ENCODE results near the gene OAF.
A peak's percentile ranks its signal among the peaks of the same experiment; 100 is the strongest.
"Not testable (repeated sequence)": the region's sequence is repeated elsewhere in the genome, so short reads cannot be mapped to it uniquely, and the experiment has no call there.

Gene OAF

DNA sequence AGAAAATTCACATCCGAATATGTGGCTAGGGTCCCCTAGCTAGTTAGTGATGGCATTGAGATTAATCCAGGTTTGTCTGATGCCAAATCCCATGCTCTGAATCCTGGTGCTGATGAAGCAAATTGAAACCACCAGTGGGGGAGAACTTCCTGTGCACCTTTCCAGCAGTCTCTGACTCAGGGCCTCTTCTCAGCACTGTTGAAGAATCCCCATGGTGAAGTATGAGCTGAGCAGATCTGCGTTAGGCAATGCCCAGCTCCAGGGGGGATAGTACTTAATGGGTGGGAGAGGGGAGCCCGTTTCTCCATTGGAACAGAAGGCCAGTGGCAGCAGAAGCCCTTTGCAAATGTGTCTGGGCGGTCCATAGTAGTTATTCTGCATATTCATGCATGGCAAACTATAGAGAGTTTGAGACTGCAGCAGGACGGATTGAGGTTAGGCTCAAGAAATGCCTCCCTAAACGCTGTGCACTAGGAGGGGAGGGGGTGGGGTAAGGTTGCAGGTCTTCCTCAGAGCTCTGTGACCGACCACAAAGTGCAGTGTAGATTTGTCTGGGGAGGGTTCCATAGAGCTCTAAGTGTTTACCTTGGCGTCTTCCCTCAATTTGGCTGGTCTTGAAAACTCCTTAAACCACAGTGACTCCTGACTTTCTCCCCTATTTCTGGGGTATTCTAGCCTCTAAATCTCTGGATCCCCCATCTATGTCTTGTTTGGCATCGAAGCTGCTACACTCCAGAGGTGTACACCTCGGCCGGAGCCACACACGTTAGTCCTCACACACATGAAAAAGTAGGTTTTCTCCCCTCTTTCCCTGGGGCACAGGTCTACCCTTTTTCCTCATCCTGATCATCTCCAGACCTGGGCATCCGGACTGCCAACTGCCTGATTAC is 33.9 kb downstream of the OAF start:
- no peak for DNase-seq

DNA sequence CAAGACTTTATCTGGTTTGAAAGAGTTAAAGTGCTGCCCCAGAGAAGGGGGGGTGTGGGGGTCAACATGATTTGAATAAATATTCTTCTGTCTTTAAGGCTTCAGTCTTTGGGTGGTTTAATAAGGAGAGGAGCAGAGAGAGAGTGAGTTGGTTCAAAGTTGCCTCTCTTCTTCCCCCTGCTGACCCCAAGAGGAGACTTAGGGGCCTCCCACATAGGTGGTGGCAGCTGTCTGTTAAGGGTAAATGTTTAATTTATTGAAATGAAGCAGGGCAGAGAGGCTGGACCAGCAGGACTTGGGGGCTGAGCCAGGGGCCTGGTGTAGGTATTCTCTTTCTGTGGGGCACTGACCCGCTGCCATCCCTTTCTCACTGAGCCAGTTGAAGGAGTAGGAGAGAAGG is 34.6 kb downstream of the OAF start:
- no peak for DNase-seq

DNA sequence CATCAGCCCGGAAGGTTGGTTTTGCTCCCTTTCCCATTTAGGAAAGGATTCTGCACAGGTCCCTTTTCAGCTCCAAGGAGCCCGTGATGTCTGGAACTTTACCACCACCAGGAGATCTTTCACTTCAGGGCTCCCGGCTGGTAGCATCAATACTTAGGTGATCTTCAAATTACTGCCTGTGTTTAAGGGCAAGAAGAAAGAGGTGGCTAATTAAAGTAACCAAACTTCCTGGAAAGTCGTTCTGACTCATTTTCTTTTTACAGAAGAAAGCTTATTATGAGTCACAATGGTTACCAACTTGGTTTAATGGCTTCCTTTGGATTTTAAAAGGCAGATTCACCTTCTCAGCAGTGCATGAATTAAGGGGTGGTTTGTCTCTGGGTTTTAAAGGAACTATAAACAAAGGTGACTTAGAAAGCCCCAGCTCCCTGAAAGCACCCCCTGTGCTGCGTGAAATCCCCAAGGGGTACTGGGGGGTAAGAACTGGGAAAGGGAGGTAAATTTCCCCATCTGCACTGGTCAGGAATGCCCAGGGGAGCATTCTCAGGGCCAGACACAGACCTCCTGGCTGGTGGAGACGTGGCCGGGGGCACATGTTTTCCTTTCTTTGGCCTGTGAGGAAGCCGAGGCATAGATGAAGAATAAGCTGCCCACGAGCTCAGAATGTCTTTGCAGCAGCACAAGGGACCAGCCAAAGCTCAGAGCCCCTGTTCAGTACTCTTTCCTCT is 37.9 kb downstream of the OAF start:
- DNase-seq, result no peak

DNA sequence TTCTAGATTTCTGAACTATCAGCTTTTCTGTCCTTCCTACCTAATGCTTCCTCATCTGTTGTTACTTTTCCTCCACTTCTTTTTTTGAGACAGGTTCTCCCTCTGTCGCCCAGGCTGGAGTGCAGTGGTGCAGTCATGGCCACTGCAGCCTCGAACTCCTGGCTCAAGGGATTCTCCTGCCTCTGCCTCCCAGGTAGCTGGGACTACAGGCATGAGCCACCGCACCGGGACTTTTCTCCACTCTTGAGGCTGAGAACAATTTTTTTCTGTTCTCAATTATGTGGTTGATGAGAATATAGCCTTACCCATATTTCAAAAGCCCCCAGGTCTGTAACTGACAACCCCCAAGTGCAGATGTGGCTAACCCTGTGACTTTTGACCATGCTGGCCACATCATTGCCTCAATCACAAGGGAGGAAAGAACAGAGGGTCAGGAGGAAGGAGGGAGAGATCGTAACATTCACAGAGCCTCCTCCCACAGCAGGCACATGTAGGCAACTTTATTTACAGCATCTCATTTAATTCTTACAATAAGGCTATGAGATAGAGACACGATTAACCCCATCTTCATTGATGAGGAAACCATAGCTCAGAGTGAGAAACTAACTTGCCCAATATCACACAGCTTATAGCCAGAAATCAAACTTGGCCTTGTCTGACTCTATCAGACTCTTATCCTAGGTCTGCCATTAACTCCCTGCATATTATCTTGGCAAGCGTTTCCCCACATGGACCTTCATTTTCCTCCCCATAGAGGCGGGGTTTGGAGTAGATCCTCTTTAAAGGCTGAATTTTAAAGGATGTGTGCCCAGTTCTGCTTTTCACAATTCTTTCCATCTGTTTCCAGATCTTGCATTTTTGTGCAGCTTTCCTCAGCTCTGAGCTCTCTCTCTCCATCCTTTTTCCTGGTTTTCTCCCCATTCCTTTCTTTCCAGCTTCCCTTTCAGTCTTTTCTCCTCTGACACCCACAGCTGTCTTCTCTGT is 38.7 kb downstream of the OAF start:
- no peak for DNase-seq

DNA sequence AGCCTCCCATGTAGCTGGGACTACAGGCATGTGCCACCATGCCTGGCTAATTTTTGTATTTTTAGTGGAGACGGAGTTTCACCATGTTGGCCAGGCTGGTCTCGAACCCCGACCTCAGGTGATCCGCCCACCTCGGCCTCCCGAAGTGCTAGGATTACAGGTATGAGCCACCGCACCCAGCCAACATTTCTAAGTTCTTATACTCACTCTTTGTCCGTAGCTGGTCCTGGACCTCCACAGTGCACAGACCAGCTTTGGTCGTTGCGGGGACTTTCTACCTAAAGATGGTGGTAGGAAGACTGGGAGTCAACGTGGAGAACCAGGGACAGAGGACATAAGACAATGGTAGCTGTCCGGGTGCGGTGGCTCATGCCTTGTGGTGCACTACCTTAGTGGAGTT is 42.5 kb downstream of the OAF start:
- not testable (repeated sequence) for DNase-seq

DNA sequence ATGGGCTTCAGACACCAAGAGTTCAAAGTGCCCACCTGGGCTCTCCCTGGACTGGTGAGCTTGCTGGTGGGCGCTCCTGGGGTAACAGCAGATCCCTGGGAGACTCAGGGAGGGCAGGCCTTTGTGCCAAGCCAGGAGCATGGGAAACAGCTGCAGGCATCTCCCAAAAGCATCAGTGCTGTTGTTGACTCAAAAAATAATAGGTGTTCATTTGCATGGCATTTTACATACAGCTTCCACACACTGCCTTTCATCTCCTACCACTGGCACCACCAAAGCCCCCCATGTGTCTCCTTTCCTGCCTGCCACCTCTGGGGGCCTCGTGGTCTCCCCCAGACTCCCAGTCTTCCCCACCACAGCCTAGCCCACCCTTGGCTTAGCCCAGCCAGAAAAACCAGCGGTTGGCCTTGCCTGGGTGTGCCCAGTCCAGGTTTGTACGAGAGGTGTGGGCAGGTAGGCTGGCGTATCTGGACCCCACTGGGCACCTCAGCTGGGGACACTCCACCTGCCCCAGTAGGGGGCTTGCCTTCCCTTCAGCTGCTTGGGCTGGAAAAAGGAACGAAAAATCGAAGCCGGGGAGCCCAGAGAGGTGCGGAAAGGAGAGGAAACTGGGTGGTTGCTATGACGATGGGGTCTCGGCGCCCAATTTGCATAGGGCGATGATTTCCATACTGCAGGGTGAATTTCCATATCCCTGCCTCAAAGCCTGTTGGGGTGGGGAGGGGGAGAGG is 44.1 kb downstream of the OAF start:
- DNase-seq, result peak; percentile 44

DNA sequence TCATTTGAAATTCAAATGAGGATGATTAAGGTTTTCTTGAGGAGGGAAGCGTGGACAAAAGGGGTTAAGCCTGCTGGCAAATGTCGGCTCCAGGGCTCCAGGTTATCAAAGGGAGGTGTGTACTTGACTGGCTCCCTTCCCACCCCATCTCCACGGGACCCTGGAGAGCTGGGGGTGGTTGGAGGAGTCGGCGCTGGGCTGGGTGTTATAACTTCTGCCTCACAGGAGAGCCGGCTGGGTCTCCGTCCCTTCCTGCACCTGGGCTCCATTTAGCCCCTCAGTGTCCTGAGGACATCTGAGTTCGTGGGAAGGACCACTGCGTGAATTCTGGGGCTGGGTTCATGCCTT is 44.7 kb downstream of the OAF start:
- DNase-seq, result no peak

DNA sequence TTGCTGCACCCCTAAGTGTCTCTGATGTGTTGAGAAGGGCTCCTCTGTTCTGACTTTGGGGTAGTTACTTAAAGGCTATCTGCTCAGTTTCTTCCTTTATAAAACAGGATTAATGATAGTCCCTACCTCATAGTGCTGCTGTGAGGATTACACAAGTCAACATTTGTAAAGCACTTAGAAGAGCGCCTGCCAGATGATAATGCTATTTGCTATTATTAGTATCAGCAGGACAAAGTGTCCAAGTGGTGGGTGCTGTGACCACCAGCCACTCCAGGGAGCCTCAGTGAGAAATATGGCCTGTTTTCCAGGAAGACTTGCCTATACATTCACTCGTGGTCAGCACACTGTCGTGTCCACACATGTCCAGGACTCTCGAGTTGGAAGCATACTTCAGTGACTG is 45.3 kb downstream of the OAF start:
- DNase-seq, result no peak

DNA sequence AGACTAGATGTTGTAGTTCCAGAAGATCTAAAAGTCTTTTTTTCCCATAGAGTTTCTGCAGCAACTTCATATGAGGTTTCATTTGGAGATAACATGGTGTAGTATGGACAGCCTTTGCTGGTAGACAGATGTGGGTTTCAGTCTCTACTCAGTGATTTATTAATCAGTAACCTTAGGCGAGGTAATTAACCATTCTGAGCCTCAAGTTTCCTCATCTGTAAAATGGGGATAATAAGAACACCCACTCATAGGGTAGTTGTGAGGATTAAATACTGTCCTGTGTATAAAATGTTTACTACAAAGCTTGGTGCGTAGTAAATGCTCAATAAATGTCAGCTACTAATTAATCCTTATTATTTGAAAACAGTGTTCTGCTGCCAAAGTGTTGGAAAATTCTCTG is 45.9 kb downstream of the OAF start:
- DNase-seq, result no peak

DNA sequence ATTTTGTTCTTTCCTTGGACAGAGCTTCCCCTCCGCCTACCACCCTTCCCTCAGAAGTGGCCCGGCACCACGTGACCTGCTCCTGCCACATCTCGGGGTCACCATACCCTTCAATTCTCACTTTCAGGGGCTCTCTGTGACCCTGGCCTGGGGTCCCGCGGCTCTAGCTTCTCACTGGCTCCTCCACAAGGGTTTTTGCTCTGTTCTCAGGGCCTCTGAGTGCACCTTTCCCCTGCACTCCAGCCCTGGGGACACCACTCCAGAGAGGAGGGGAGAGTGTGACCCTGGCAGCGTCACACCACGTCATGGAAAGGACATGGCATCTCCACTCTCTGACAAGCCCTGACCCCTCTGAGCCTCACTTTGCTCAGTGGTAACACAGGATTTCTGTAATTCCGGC is 46.5 kb downstream of the OAF start:
- no peak for DNase-seq

DNA sequence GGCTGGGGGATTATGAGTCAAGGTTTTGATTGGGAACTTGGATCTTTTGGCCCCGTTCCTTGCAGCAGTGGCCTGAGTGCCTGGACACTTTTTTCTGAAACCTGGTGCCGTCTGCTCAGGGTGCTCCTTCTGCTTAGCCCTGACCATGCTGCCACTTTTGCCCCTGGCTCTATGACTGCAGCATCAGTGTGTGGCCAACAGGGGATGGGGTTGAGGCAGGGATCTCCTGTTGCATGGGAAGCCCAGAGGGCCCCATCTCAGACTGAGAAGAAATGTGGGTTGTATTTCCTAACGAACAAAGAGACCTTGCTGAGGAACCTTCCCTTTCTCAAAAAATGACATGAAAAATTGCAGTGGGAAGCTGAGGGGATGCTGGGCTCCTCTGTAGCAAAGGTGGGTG is 47.8 kb downstream of the OAF start:
- DNase-seq, result no peak

DNA sequence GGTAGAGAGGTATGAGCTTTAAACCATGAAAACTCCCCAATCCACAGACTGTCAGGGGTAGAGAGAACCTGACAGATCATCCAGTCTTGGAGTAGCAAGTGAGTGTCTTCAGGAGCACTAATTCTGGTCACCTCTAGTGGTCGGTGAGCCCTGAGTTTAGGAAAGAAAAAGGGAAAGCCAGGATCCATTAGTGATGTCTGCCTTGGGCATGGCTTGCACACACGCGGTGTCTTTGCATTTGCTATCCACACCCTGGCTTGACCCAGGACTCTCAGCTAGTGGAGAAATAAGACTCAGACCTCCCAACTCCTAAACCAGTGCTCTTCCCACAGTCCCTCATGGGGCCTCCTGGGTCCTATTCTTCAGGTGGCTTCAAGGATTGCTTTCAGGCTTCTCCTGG is 48.4 kb downstream of the OAF start:
- no peak for DNase-seq

DNA sequence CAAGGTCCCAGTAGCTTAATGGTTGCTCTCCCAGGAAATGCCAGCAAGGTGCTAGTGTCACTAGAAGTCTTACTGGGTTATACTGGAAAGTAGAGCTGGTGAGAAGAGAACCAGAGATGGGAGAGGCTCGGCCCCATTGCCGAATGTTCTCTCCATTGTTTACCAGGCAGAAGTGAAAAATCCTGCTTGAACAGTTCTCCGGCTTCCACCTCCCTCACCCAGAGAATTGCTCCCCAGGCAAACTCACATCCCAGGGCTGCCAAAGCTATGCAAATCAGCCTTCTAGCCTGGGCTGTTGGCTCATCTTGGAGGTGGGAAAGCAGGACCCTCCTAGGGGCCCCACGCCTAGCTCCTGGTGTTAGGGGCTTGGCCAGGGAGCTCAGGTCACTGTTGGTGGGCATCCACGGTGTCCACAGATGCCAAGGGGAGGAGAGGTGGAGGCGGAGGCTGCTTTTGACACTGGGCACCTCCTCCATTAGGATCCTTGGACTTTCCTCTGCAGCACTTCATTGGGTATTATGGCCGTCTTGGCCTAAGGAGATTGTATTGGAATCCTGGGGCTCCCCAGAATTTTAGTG is 49.2 kb downstream of the OAF start:
- no peak for DNase-seq

DNA sequence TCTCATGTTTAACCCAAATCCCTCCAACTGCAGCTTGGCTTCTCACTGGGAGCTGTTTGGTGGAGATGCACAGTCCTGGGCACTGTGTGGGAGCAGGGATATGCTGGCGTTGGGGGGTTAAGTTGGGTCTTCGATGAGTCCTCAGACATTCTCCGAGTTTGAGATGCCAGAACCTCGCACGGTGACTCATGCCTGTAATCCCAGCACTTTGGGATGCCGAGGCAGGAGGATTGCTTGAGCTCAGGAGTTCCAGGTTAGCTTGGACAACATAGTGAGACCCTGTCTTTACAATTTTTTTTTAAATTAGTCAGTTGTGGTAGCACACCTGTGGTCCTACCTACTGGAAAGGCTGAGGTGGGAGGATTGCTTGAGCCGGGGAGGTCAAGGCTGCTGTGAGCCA is 49.8 kb downstream of the OAF start:
- DNase-seq, result no peak

DNA sequence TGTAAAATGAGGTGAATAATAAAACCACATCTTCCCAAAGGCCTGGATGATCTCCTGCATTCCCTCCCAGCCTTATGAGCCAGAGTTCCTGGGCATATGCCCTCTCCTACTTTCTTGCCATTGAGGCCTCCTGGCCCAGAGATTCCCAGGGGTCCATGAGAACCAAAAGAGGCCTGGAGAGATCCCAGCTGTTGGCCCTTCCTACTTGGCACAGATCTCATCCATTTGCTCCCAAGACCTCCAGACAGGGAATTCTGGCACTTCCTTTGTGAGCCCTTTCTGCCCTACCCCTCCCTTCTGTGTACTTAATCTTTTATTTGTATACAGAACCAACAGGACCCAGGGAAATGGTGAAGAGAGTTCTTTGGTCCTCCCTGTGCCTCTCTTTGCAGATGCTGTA is 50.5 kb downstream of the OAF start:
- DNase-seq, result no peak

DNA sequence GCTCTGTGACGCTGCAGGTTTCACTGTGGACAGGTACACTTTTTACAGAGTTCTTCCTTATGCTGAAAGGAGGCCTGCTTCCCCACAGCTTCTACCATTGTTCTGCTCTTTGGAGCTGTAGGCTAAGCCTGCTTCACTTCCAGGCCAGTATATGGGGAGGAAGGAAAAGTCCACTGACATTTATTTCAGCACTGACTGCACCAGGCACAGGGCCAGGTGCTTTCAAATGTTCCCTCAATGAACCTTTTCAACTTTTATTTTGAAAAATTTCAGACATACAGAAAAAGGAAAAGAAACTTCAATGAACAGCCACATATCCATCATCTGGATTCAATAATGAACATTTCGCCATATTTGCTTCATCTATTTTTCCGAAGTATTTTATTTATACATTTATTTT is 51.1 kb downstream of the OAF start:
- no peak for DNase-seq

DNA sequence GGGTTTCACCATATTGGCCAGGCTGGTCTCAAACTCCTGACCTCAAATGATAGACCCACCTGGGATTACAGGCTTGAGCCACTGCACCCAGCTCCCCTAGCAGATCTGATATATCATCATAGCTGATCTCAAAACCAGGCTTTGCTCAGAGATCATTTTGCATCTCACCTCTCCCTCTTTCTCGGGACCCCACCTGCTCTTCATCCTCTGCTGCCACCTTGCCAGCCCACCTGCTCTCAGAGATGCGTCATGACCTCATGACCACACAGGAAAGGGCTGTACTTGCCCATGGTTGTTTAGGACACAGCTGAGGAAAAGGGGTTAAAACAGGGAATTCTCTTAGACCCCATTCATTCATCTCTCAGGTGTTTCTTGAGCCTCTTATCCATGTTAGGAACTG is 56.5 kb downstream of the OAF start:
- DNase-seq, result no peak

DNA sequence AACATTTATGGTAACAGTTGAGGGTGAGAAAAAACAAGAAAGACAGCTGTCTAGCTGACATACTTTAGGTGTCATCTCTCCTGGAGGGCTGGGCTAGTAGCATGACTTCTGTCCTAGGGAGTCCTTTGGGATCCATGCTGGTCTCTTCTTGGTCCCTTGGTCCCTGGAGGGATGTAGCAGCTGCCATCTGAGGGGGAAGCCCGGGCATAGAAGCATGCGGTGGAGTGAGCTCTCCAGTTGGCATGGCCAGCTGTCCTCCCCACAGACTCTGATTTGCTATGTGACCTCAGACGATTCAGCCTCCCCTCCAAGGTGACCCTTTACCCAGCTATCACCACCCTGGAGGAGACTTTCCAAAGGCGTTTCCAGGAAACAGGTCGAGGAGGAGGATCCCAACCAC is 57.9 kb downstream of the OAF start:
- DNase-seq, result no peak

DNA sequence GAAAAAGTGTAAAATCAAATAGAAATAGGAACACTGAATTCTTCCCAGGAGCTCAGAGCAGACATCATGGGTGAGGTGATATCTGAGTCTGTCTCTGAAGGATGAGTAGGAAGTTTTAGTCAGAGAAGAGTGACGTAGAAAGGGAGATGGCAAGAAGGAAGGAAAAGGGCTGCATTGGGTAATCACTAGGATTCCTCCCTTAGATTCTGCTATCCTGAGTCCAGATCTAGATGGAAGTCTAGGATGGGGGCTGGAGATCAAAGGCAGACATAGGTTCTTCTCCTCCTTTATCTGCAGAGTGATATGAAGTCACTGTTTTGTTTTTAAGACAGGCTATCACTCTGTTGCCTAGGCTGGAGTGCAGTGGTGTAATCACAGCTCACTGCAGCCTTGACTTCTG is 59.6 kb downstream of the OAF start:
- no peak for DNase-seq

DNA sequence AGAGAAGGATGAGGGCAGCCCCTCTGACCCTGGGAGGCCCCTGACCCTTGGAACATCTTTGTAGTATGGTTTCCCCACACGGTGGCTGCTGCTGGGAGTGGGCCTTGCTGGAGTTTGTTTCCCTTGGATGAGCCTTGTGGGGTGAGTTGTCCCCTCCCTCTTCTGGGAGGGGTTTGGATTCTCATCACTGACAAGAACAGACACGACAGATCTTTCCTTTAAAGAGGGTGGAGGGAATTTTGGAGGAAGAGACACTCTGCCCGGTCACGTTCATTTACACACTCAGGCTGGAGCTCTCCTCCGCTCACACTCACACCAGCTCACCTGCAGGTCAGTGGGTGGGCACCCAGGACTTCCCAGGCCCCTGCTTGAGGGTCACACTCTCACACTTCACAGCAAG is 60.8 kb downstream of the OAF start:
- no peak for DNase-seq

DNA sequence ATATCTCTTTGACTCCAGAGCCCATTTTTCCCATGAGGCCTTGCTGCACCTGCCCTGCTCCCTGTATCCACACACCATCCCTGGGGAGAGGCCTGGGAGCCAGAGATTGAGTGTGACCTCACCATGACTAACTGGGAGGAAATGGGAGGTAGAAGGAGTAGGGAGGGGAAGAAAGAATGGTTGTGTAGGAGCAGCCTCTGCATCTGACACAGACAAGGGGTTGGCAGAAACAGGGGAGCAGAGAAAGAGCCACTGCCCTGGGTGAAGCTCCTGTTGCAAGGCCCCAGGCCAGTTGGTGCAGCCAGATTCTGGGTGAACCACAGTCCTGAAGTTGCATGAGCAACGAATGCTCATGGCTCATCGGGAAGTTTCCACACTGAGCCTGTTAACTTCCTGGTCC is 61.5 kb downstream of the OAF start:
- no peak for DNase-seq

DNA sequence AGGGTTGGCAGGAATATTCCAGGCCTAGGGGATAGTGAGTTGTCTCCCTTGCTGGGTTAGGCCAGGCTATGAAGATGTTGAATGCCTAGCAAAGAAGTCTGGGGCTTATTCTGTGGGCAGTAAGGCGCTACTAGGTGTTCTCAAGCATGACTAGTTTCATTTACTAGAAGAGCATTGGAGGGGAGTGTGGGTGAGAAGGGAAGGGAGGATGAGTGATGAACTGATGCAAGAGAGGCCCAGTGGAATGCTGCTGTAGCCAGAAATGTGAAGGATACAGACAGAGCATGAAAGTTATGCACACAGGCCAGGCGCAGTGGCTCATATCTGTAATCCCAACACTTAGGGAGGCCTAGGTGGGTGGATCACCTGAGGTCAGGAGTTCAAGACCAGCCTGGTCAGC is 62.6 kb downstream of the OAF start:
- no peak for DNase-seq

Data from retina (tissue), 1 donor.